ENCODE measurements around the gene PTPRG. TPM values are rescaled to one million over a fixed set of nuclear protein-coding genes. Genes with fewer than 3 reads are reported as not detected.

PTPRG gene
- total RNA-seq, 3 donors from 2014 or later = 0.10 to 0.19 (median 0.13) TPM

DNA sequence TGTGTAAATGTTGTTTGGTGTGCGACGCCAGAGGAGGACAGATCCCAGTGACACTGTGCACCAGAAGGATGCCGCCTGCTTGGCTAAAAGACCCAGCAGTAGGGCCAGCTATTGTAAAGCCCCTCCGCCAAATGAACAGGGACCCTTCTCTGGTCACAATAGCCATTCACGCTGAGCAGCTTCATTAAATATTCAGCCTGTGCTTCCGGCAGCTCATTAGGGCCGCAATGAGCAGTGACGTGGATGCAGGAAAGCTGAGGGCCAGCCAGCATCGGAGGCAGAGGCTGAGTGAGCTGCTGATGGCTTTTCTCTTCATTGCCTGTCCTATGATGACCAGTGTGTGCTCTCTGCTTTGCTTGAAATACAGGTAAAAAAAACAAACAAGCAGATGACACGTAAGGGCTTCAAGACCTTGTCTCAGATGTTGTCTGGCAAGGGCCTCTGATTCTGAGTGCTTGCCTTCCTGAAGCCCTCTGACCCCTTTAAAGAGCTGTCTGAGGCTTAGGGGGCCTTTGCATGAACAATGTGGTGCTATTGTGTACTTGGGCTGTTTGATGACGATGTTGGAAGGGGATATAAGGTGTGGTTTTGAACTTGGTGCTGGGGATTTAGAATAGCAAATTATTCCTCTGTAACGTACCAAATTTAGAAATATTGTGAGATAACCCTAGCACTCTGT is 681.6 kb downstream of the PTPRG start:
- no peaks in the 10 kb centered on the region for H3K27me3 Mint-ChIP-seq (ENCODE audit: low read depth)
- ATAC-seq (no peak), DNase-seq (no peak)
- no peaks in the 10 kb centered on the region for H3K36me3 Mint-ChIP-seq (ENCODE audit: insufficient read depth)
- no peak overlapping the region for H3K4me3 Mint-ChIP-seq
- no peaks in the 10 kb centered on the region for H3K9me3 Mint-ChIP-seq
- no peaks in the 10 kb centered on the region for H3K4me1 Mint-ChIP-seq (ENCODE audit: low read depth)

DNA sequence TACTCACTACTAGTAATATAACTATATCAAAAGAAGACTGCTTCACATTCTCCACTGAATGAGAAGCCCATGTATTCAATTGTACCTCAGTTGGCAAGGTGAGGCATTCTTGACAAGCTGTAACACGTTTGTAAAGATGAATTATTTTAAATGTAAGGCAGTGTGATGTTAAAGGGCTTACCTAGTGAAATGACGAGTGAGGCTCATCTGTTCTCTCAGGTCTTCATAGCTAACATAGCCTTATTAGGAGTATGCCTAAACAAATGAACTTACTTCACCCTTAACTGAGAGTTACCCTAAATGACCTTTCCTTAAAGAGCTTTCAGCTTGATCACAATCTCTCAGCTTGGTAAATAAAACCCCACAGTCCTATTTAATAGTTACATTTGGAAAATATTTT is 684.7 kb downstream of the PTPRG start:
- H3K36me3 Mint-ChIP-seq (ENCODE audit: insufficient read depth) = no peaks in the 10 kb centered on the region
- no peaks in the 10 kb centered on the region for H3K4me1 Mint-ChIP-seq (ENCODE audit: low read depth)
- DNase-seq = no peak
- no peak for ATAC-seq
- H3K9me3 Mint-ChIP-seq = no peaks in the 10 kb centered on the region
- no peak overlapping the region for H3K4me3 Mint-ChIP-seq
- H3K27me3 Mint-ChIP-seq (ENCODE audit: low read depth) = no peaks in the 10 kb centered on the region

DNA sequence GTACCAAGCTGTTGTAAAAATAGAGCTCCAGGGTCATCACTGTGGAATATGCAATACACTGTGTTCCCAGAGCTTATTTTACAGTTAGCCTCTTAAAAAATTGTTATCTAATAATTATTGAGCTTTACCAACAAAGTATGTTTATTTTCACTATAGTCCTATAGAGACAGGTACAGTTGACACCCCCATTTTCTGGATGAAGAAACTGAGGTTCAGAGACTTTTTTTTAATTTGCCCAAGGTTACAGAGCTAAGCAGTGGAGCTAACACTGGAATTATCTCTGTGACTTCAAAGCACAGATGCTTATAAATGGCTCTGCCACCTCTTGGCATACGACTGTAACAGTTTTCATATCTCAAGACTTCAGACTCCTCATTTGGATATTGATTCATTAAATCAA is 685.6 kb downstream of the PTPRG start:
- no peaks in the 10 kb centered on the region for H3K27me3 Mint-ChIP-seq (ENCODE audit: low read depth)
- H3K9me3 Mint-ChIP-seq = no peaks in the 10 kb centered on the region
- no peak for ATAC-seq
- H3K4me1 Mint-ChIP-seq (ENCODE audit: low read depth) = no peaks in the 10 kb centered on the region
- H3K4me3 Mint-ChIP-seq = no peak overlapping the region
- no peak for DNase-seq
- H3K36me3 Mint-ChIP-seq (ENCODE audit: insufficient read depth) = no peaks in the 10 kb centered on the region

DNA sequence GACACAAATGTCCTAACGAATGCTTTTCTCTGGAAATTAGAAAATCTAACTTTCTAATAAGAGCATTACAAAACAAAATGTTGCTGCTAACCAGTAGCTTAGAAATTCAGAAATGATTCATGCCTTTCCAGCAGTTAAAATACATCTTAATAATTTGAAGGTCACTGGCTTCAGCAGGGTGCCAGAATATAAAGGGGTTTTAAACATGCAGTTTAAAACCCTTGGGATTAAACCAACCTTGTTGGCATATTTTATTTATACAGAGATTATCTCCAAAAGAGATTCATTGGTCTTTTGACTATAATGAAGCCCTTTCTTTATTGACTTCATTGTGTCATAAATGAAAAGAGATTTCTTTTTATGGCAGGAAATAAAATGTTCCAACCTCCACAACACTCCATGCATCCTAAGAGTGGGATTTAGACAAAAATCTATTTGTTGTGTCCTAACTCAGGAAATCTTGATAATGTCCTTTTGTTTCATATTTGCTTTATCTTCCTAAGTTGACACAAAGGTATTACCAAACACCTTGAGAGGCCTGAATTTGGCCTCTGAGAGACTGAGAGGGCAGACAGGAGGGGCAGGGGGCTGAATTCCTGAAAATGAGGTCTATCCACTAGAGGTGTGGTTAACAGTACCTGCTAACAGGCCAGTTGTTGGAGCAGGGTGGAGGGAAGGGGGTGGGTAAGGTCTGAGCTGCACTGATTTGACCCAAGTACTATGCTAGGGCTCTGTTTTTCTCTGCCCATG is 687.5 kb downstream of the PTPRG start:
- no peaks in the 10 kb centered on the region for H3K36me3 Mint-ChIP-seq (ENCODE audit: insufficient read depth)
- no peaks in the 10 kb centered on the region for H3K4me1 Mint-ChIP-seq (ENCODE audit: low read depth)
- H3K9me3 Mint-ChIP-seq = no peaks in the 10 kb centered on the region
- no peaks in the 10 kb centered on the region for H3K27me3 Mint-ChIP-seq (ENCODE audit: low read depth)
- DNase-seq (no peak), ATAC-seq (no peak)
- no peak overlapping the region for H3K4me3 Mint-ChIP-seq

DNA sequence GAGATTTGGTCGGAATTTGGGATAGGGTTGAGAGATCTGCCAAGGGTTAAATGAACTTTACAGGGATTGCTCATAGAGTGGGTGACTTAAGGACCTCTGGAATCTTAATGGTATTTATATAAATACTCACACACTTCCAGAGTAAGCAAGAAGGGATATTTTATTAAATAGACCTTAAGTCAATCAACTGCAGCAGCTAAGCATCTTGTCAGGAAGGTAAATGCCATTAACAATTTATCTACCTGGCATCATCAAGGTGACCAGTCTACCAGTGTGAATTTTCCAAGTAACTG is 688.1 kb downstream of the PTPRG start:
- H3K4me1 Mint-ChIP-seq (ENCODE audit: low read depth) = no peaks in the 10 kb centered on the region
- no peak overlapping the region for H3K4me3 Mint-ChIP-seq
- no peaks in the 10 kb centered on the region for H3K27me3 Mint-ChIP-seq (ENCODE audit: low read depth)
- H3K9me3 Mint-ChIP-seq = no peaks in the 10 kb centered on the region
- H3K36me3 Mint-ChIP-seq (ENCODE audit: insufficient read depth) = no peaks in the 10 kb centered on the region
- ATAC-seq = no peak
- DNase-seq = no peak

DNA sequence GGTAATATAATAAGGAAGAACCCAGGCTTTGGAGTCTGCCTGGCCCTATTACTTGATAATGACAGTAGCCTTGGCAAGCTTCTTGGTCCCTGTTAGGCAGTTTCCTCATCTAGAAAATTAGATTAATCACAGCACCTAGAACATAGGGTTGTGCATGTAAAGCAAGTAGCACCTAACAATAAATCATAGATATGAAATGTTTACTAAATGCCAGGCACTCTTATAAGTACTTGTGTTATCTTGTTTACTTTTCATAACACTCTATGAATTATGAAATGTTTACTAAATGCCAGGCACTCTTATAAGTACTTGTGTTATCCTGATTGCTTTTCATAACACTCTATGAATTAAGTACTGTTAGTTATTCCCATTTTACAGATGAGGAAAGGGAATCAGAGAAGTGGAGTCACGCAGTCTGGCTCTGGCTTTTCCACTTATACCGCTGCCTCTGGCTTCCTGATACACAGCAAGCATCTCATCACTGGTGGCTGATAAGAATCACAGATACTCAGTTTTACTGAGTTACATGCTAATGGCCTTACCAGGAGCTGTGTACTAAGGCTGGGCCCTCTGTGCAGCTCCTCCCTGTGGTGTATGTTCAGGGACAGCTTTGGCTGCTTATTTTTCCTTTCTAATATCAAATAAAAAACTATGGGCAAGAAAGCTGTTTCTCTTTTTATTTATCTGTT is 688.6 kb downstream of the PTPRG start:
- Mint-ChIP-seq H3K4me3 (no peak overlapping the region), H3K9me3 (no peaks in the 10 kb centered on the region), H3K36me3 (ENCODE audit: insufficient read depth) (no peaks in the 10 kb centered on the region), H3K4me1 (ENCODE audit: low read depth) (no peaks in the 10 kb centered on the region), H3K27me3 (ENCODE audit: low read depth) (no peaks in the 10 kb centered on the region)
- no peak for ATAC-seq
- no peak for DNase-seq

DNA sequence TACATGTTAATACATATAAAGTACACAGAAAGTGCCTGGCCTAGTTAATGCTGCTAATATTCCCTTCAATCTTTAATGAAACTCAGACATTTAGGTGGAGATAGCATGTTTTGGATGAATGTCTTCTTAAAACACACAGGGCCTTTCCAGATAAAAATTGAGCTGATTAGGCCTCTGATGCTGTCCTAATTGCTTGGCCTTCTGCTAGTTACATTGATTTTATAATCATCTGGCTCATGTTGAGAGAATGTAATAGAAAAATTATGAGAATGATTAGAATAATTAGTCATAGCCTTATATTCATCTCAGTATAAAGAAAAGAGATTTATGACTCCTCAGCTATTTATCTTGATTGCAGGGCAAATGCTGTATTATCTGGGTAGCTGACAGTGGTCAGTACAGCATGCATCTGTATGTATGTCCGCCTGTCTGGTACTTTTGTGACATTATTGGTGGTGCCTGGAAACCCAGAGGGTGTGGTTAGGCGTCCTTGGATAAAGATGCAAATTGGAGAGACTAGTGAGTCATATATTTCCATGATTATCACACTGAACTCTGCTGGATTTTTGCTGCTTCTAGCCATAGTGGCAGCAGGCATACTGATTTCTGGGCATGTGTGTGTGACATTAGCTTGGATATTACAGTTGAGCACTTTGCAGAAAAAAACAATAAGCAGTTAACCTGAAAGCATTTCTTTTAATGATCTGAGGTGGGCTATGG is 691.2 kb downstream of the PTPRG start:
- H3K27me3 Mint-ChIP-seq (ENCODE audit: low read depth) = no peaks in the 10 kb centered on the region
- DNase-seq = no peak
- H3K4me1 Mint-ChIP-seq (ENCODE audit: low read depth) = no peaks in the 10 kb centered on the region
- no peaks in the 10 kb centered on the region for H3K36me3 Mint-ChIP-seq (ENCODE audit: insufficient read depth)
- no peak overlapping the region for H3K4me3 Mint-ChIP-seq
- no peaks in the 10 kb centered on the region for H3K9me3 Mint-ChIP-seq
- no peak for ATAC-seq

DNA sequence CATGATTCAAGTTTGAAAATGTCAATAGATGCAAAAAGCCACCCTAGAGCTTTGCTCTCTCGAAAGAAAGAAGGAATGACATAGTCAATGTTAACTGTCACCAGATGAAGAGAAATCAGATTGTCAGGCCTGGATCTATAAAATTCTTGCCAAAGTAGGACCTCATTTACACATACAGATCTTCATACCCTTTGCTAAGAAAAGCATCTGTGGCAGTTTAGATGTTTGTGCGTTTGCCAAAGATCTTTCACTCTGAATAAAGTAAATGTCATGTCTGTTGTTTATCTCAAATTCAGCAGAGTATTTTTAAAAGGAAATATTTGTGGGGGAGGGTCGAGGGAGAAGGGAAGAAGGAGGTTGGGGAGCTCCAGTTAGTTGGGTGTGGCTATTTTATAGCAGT is 692.6 kb downstream of the PTPRG start:
- Mint-ChIP-seq H3K36me3 (ENCODE audit: insufficient read depth) (no peaks in the 10 kb centered on the region), H3K27me3 (ENCODE audit: low read depth) (no peaks in the 10 kb centered on the region), H3K9me3 (no peaks in the 10 kb centered on the region), H3K4me3 (no peak overlapping the region), H3K4me1 (ENCODE audit: low read depth) (no peaks in the 10 kb centered on the region)
- ATAC-seq (no peak), DNase-seq (no peak)

DNA sequence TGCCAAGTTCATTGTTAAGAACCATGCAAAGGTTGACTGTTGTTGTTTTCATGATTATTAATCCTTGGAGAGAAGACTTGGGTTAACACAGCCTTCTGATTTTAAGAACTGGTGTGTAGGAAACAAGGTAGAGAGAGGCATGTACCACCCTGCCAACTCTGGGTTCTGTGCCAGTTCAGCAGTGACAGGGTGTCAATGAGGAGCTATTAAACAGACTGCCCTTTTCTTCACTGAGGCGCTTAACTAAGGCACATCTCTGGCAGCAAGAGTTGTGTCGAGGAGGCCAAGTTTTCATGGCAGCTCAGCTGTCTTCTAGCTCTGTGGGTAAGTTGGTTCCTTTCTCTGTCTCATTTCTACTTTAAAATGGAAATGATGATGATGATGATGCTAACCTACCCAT is 694.4 kb downstream of the PTPRG start:
- H3K36me3 Mint-ChIP-seq (ENCODE audit: insufficient read depth) = no peaks in the 10 kb centered on the region
- H3K27me3 Mint-ChIP-seq (ENCODE audit: low read depth) = no peaks in the 10 kb centered on the region
- ATAC-seq = no peak
- H3K9me3 Mint-ChIP-seq = no peaks in the 10 kb centered on the region
- H3K4me3 Mint-ChIP-seq = no peak overlapping the region
- DNase-seq = no peak
- no peaks in the 10 kb centered on the region for H3K4me1 Mint-ChIP-seq (ENCODE audit: low read depth)

DNA sequence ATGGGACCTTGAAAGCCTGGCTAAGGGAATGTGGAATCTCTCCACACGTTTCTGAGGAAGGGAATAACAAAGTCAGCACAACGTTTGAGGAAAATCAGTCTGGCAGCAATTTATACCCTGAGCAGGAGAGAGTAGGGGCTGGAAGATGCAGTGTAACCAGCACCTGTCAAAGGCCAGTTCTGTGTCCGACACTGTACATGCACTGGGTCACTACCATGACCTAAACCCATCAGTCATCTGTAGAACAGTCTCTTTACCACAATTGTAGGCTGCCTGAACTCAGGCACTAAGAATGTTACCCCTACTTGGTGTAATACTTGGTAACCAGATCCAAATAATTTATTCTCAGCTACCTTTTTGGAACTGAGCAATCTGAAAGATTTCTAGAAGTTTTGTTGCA is 698.6 kb downstream of the PTPRG start:
- Mint-ChIP-seq H3K36me3 (ENCODE audit: insufficient read depth) (no peaks in the 10 kb centered on the region), H3K9me3 (no peaks in the 10 kb centered on the region), H3K27me3 (ENCODE audit: low read depth) (peaks cover 3% of the 10 kb centered on the region), H3K4me3 (no peak overlapping the region), H3K4me1 (ENCODE audit: low read depth) (no peaks in the 10 kb centered on the region)
- DNase-seq (no peak), ATAC-seq (no peak)

DNA sequence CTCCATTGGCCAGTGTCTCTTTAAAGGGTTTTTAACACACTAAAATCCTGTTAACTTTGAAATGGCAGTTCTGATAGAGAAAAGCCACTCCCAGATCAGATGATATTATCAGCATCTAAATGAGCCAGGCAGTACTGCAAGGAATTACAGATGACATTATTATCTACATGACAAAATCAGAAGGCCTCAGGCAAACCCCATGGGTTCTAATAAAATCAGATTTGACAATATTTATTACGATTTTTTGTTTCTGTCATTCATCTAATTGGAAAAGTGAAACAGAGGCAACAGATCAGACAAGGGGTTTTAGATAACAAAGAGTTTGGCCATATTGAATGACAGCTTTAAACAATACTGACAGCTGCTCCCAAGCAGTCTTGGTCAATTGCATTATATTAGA is 699.3 kb downstream of the PTPRG start:
- Mint-ChIP-seq H3K27me3 (ENCODE audit: low read depth) (peaks cover 4% of the 10 kb centered on the region), H3K4me3 (no peak overlapping the region), H3K36me3 (ENCODE audit: insufficient read depth) (no peaks in the 10 kb centered on the region), H3K4me1 (ENCODE audit: low read depth) (no peaks in the 10 kb centered on the region), H3K9me3 (no peaks in the 10 kb centered on the region)
- ATAC-seq = no peak
- DNase-seq = no peak

DNA sequence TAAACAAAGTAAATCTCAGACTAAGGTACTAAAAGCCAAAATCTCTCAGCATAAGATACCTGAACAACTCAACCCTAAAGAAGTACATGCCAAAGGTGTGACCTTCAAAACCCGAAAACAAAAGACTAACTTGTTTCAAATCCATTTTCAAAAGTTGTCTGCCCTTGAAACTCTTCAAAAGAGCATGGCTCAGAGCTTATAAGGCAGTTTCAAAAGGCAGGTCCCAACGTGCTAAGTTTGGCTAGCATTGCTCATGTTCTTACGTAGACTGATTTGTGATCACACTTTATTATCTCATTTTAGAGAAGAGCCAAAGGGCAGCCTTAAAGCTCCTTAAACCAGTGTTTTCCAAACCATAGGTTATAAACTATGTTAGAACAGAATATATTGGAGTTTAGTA is 699.8 kb downstream of the PTPRG start:
- Mint-ChIP-seq H3K36me3 (ENCODE audit: insufficient read depth) (no peaks in the 10 kb centered on the region), H3K4me3 (no peak overlapping the region), H3K4me1 (ENCODE audit: low read depth) (no peaks in the 10 kb centered on the region), H3K9me3 (no peaks in the 10 kb centered on the region), H3K27me3 (ENCODE audit: low read depth) (peaks cover 4% of the 10 kb centered on the region)
- DNase-seq (no peak), ATAC-seq (no peak)

DNA sequence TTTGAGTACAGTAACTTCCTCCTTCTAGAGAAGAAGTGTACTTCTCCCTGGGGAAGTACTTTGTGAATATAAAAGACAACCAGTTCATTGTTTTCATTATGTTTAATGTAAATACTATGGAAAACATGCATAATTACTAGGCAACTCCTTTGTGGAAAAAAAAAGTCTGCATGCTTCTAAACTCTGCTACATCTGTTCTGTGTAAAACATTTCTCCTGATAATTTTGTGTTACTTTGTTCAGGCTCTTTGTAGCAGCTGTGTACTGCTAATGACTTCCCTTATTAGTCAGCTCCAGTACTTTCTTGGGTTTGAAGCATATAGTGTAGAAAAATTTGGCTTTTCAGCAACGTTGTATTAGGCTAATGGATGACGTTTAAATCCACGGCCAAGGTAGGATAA is 700.4 kb downstream of the PTPRG start:
- no peaks in the 10 kb centered on the region for H3K9me3 Mint-ChIP-seq
- H3K27me3 Mint-ChIP-seq (ENCODE audit: low read depth) = peaks cover 4% of the 10 kb centered on the region
- H3K36me3 Mint-ChIP-seq (ENCODE audit: insufficient read depth) = no peaks in the 10 kb centered on the region
- H3K4me1 Mint-ChIP-seq (ENCODE audit: low read depth) = no peaks in the 10 kb centered on the region
- ATAC-seq = no peak
- no peak overlapping the region for H3K4me3 Mint-ChIP-seq
- no peak for DNase-seq

DNA sequence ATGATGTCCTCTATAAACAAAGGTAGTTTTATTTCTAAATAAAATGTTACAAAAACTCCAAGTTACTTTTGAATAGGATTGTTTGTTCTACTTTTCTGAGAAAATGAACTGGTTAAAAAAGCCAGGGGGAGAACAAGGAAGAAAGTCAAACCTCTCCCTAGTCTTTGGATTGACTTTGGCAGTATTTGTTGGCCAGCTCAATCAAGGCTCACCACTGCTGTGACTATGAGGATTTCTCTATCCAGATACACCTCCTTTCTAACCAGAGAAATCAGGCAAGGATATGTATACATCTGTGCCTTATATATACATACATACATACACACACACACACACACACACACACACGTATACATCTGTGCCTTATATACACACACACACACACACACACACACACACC is 704.2 kb downstream of the PTPRG start:
- Mint-ChIP-seq H3K4me3 (no peak overlapping the region), H3K27me3 (ENCODE audit: low read depth) (peaks cover 4% of the 10 kb centered on the region), H3K36me3 (ENCODE audit: insufficient read depth) (no peaks in the 10 kb centered on the region), H3K9me3 (no peaks in the 10 kb centered on the region), H3K4me1 (ENCODE audit: low read depth) (no peaks in the 10 kb centered on the region)
- DNase-seq (no peak), ATAC-seq (no peak)
